Liver (tissue), 3 donors: ENCODE measurements around the gene SNX13.

ENCODE experiments used
- CTCF ChIP-seq: fragments of 150-350 bp; IDR thresholded peaks from 2 replicates; pipeline ENCODE4 v1.5.1; 2017; ENCODE audit warnings: improper control_type of control experiment, low read depth, low read length; ENCODE audit not compliant: missing input control
- EGR1 ChIP-seq, 2 donors: IDR thresholded peaks; 2 replicates each; pipeline ENCODE4 v1.6.1; 2016 to 2018; ENCODE audit warnings: antibody characterized with exemption in 2 of 2, low read depth in 2 of 2
- JUND ChIP-seq, 2 donors: IDR thresholded peaks; 2 replicates each; pipeline ENCODE4 v1.6.1; 2016; ENCODE audit warnings: antibody characterized with exemption in 2 of 2
- MAX ChIP-seq: IDR thresholded peaks from 2 replicates; pipeline ENCODE4 v1.6.1; 2016; ENCODE audit warnings: antibody characterized with exemption
- TAF1 ChIP-seq: conservative IDR thresholded peaks from 2 replicates; pipeline ENCODE4 v1.6.1; 2016; ENCODE audit warnings: antibody characterized with exemption, mild to moderate bottlenecking
- ZBTB33 ChIP-seq: IDR thresholded peaks from 2 replicates; pipeline ENCODE4 v1.6.1; 2016; ENCODE audit warnings: antibody characterized with exemption
- donor health status: healthy.
- donor health status: healthy.

GRCh38 chr7:17782216-17782549, 158.1 kb downstream of the SNX13 start:
- TF ChIP-seq MAX (no peak), JUND (IDR thresholded peaks at IDR 0.05) (no peak), EGR1 (IDR thresholded peaks at IDR 0.05; ENCODE audit: low read depth in 2 of 2) (no peak), CTCF (no peak), TAF1 (no peak), ZBTB33 (no peak)
